Measurements from ENCODE around the gene ESF1.
"Not testable (repeated sequence)": the region's sequence is repeated elsewhere in the genome, so short reads cannot be mapped to it uniquely, and the experiment has no call there.

ESF1 gene

GRCh38 chr20:13788167-13788834 is 3.6 kb upstream of the ESF1 start:
- peak; percentile 47 for DNase-seq

GRCh38 chr20:13786143-13786828 is 1.6 kb upstream of the ESF1 start:
- DNase-seq: no peak

GRCh38 chr20:13784271-13784892 is 337 bp downstream of the ESF1 start:
- no peak for DNase-seq

- DNase-seq: no peak
Measured at GRCh38 chr20:13783528-13783927, 1.2 kb downstream of the ESF1 start.

GRCh38 chr20:13778827-13779226 is 5.9 kb downstream of the ESF1 start:
- no peak for DNase-seq

- no peak for DNase-seq
Measured at GRCh38 chr20:13777171-13777601, 7.5 kb downstream of the ESF1 start.

- DNase-seq: no peak
Measured at GRCh38 chr20:13775867-13776266, 8.9 kb downstream of the ESF1 start.

- DNase-seq: no peak
Measured at GRCh38 chr20:13772529-13772928, 12.2 kb downstream of the ESF1 start.

GRCh38 chr20:13771853-13772453 is 12.8 kb downstream of the ESF1 start:
- peak; percentile 33 for DNase-seq

- DNase-seq: no peak
Measured at GRCh38 chr20:13770141-13770540, 14.6 kb downstream of the ESF1 start.

GRCh38 chr20:13765868-13766416 is 18.8 kb downstream of the ESF1 start:
- DNase-seq: no peak

GRCh38 chr20:13765299-13765698 is 19.4 kb downstream of the ESF1 start:
- DNase-seq: no peak

- not testable (repeated sequence) for DNase-seq
Measured at GRCh38 chr20:13760451-13760946, 24.2 kb downstream of the ESF1 start.

GRCh38 chr20:13758884-13759283 is 25.8 kb downstream of the ESF1 start:
- DNase-seq: no peak

- no peak for DNase-seq
Measured at GRCh38 chr20:13756551-13756950, 28.2 kb downstream of the ESF1 start.

- no peak for DNase-seq
Measured at GRCh38 chr20:13755809-13756208, 28.9 kb downstream of the ESF1 start.

GRCh38 chr20:13753436-13754036 is 31.2 kb downstream of the ESF1 start:
- no peak for DNase-seq

- no peak for DNase-seq
Measured at GRCh38 chr20:13749811-13750210, 34.9 kb downstream of the ESF1 start.

GRCh38 chr20:13745784-13746183 is 38.9 kb downstream of the ESF1 start:
- DNase-seq: peak; percentile 69

GRCh38 chr20:13744352-13744751 is 40.4 kb downstream of the ESF1 start:
- peak; percentile 28 for DNase-seq

- no peak for DNase-seq
Measured at GRCh38 chr20:13741879-13742278, 42.8 kb downstream of the ESF1 start.
